Mammary epithelial cell (primary cell): ENCODE results near the gene TSPYL1.

Source experiments
- EZH2 ChIP-seq: IDR thresholded peaks from 2 replicates; pipeline ENCODE4 v1.6.1; 2012; ENCODE audit warnings: low read length, inconsistent platforms, borderline replicate concordance
- TF ChIP-seq, protein P1 (sequence below), 2 donors: IDR thresholded peaks in 1 of 2; conservative IDR thresholded peaks in 1 of 2; 2 replicates each; pipeline ENCODE4 v1.5.1; 2011 to 2012; ENCODE audit warnings: inconsistent platforms in 2 of 2, low read length in 2 of 2, mild to moderate bottlenecking in 2 of 2, control low read depth in 1 of 2, low read depth in 1 of 2; ENCODE audit not compliant: insufficient read depth in 1 of 2; ENCODE audit errors: extremely low read depth in 1 of 2

DNA sequence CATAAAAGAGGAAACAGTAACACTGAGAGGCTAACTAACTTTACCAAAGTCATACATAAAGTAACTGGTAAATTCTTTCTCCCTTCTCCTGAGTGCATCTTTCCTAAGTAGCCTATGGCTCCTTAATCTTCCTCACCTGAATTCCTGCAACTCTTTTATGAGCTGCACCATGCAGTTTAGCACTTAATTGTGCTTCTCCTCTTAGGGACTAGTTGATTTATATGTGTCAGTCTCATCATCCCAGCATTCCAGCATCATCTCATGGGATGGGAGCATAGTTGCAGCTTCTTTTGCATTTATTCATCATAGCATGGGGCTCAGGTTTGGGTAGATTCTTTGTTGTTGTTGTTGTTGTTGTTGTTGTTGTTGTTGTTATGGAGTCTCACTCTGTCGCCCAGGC, 3.5 kb upstream of the TSPYL1 start:
- TF ChIP-seq, protein P1, sequence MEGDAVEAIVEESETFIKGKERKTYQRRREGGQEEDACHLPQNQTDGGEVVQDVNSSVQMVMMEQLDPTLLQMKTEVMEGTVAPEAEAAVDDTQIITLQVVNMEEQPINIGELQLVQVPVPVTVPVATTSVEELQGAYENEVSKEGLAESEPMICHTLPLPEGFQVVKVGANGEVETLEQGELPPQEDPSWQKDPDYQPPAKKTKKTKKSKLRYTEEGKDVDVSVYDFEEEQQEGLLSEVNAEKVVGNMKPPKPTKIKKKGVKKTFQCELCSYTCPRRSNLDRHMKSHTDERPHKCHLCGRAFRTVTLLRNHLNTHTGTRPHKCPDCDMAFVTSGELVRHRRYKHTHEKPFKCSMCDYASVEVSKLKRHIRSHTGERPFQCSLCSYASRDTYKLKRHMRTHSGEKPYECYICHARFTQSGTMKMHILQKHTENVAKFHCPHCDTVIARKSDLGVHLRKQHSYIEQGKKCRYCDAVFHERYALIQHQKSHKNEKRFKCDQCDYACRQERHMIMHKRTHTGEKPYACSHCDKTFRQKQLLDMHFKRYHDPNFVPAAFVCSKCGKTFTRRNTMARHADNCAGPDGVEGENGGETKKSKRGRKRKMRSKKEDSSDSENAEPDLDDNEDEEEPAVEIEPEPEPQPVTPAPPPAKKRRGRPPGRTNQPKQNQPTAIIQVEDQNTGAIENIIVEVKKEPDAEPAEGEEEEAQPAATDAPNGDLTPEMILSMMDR (conservative IDR thresholded peaks at IDR 0.05 in 1 of 2, IDR thresholded peaks at IDR 0.05 in 1 of 2; ENCODE audit: extremely low read depth in 1 of 2, insufficient read depth in 1 of 2, low read depth in 1 of 2, low read length in 2 of 2), result no peak
- TF ChIP-seq EZH2, result no peak
